ENCODE results near the gene MACROH2A1. TPM values are rescaled to one million over a fixed set of nuclear protein-coding genes. Genes with fewer than 3 reads are reported as not detected.

MACROH2A1 gene
- total RNA-seq, 1 donor from 2014 or later, result 179 TPM

- DNase-seq, result peak; percentile 55
- no peak overlapping the region for H3K27ac ChIP-seq
- H3K4me1 ChIP-seq, result peaks cover 28% of the 10 kb centered on the region
- intact Hi-C loops (cut with DNase I), result no loop called here
- no peaks in the 10 kb centered on the region for H3K36me3 ChIP-seq
- peaks cover 7% of the 10 kb centered on the region for H3K27me3 ChIP-seq
- H3K9me3 ChIP-seq, result no peaks in the 10 kb centered on the region
- H3K4me3 ChIP-seq, result no peak overlapping the region
- no peak for ATAC-seq
- TF ChIP-seq, protein P1, sequence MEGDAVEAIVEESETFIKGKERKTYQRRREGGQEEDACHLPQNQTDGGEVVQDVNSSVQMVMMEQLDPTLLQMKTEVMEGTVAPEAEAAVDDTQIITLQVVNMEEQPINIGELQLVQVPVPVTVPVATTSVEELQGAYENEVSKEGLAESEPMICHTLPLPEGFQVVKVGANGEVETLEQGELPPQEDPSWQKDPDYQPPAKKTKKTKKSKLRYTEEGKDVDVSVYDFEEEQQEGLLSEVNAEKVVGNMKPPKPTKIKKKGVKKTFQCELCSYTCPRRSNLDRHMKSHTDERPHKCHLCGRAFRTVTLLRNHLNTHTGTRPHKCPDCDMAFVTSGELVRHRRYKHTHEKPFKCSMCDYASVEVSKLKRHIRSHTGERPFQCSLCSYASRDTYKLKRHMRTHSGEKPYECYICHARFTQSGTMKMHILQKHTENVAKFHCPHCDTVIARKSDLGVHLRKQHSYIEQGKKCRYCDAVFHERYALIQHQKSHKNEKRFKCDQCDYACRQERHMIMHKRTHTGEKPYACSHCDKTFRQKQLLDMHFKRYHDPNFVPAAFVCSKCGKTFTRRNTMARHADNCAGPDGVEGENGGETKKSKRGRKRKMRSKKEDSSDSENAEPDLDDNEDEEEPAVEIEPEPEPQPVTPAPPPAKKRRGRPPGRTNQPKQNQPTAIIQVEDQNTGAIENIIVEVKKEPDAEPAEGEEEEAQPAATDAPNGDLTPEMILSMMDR (IDR thresholded peaks at IDR 0.05), result no peak
These were observed 46.4 kb upstream of the MACROH2A1 start for GRCh38 chr5:135445306-135445985.

DNA sequence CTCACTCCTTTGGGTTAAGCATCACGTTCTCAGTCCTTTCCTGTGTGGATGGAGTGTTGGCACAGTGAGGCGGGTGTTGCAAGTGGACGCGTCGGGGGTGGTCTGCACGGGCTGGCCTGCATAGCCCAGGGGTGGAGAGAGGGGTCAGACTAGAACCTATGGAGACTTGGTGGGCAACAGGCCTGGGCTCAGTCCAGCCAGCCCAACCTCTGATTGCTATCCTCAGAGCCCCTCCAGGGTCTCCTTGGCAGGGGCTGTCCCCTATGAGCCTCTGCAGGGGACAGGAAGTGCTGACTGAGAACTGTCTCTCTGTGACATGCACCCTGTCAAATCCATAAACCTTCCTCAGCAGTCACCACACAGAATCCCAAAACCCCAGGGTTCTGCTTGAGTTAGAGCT lies 45.9 kb upstream of the MACROH2A1 start:
- TF ChIP-seq, protein P1 (IDR thresholded peaks at IDR 0.05), result no peak

DNA sequence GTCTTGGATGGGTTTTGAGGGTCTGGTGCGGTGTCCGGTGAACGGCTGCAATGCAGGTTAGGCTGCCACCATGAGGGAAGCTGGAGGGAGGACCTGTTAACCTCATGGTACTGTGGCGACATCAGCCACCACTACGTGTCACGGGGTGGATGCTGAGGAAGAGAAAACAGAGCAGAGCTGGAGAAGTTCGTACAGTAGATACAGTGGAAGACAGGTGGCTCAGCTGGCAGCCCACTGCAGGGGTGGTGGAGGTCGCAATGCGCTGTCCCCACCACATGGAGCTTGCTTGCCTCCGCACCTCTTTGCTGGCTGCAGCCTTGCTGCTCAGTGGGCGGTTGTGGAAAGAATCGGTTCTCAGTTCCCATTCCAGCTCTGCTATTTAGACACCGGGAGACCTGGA lies 45.3 kb upstream of the MACROH2A1 start:
- Histone ChIP-seq H3K9me3 (no peaks in the 10 kb centered on the region), H3K27me3 (peaks cover 3% of the 10 kb centered on the region), H3K4me1 (peaks cover 29% of the 10 kb centered on the region), H3K27ac (no peak overlapping the region), H3K4me3 (no peak overlapping the region), H3K36me3 (no peaks in the 10 kb centered on the region)
- intact Hi-C loops (cut with DNase I), result no loop called here
- ATAC-seq (peak; percentile 6), DNase-seq (peak; percentile 61)
- TF ChIP-seq, protein P1 (IDR thresholded peaks at IDR 0.05), result no peak

More for the DNA sequence above, 45.9 kb upstream of the MACROH2A1 start:
- H3K27me3 ChIP-seq, result peaks cover 7% of the 10 kb centered on the region
- H3K9me3 ChIP-seq, result no peaks in the 10 kb centered on the region
- no peak overlapping the region for H3K27ac ChIP-seq
- DNase-seq (peak; percentile 36), ATAC-seq (no peak)
- peaks cover 29% of the 10 kb centered on the region for H3K4me1 ChIP-seq
- no peaks in the 10 kb centered on the region for H3K36me3 ChIP-seq
- H3K4me3 ChIP-seq, result no peak overlapping the region
- intact Hi-C loops (cut with DNase I), result no loop called here

DNA sequence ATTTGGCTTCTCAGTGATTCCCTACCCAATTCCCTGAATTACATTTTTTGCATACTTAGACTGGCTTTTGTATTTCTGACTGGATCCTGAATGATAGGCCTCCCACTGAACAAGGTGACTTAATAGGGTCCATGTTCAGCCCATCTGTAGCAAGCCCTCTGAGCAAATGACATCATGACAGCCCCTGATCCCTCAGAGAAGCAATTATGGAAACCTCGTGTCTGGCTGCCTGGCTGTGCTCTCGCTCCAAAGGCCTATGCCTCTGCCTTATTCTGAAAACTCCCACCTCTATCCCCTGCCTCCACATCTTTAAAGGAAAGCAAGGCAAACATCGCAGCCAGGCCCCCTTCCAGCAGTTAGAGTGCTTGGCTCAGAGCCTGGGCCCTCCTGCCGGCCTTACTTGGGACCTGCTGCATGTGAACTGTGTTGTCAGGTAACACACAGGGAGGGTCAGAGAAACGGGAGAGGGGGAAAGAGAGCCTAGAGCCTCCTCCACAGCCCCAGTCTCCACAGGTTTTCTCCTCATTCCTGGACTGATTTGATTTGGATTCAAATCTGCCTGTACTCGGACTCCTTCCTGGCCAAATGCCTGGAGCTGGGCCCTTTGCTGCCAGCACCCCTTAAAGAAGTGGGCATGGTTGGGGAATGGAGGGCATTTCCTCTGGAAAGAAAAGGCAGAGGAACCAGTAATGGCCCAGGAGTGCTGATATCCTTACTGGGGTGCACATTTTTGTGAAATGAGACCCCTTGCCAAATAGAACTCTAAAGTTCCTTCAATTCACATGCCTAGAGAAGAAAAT lies 44.3 kb upstream of the MACROH2A1 start:
- intact Hi-C loops (cut with DNase I), result no loop called here
- DNase-seq (peak; percentile 36), ATAC-seq (no peak)
- Histone ChIP-seq H3K27me3 (no peaks in the 10 kb centered on the region), H3K27ac (peak overlapping the region; percentile 60), H3K36me3 (no peaks in the 10 kb centered on the region), H3K4me3 (no peak overlapping the region), H3K9me3 (no peaks in the 10 kb centered on the region), H3K4me1 (peaks cover 35% of the 10 kb centered on the region)
- TF ChIP-seq, protein P1 (IDR thresholded peaks at IDR 0.05), result no peak

DNA sequence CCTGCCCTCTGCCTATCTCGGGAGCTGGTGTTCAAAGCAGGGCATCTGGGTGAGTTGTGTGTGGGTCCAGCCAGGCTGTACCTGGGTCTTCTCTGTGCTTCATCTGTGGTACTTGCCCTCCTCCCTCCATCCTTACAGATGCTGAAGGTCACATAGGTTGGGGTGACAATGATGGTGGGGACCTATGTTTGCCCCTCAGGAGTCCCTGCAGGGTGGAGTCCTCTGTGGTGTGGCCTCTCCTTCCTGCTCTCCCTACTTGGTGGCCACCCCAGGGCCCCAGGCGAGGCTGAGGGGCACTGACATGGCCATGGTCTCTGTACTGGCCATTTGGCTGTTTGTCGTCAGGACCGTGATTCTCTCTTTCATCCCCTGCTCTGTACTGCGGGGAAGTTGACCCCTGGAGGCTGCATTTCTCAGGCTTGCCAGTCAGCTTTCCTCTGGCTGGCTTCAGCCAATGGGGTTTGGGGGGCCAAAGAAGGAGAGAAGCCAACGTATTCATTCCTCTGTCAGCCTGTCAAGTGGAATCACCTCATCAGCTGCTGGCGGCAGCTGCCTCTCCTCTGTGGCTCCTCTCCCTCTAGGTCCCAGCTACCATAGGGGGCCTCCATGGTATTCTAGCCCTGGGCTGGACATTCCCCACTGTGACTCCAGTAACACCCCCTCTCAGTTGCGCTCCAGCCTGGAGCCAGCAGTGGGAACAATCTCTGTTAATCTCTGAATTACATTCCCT lies 43.6 kb upstream of the MACROH2A1 start:
- DNase-seq (peak; percentile 52), ATAC-seq (peak; percentile 33)
- Histone ChIP-seq H3K4me3 (no peak overlapping the region), H3K4me1 (peaks cover 42% of the 10 kb centered on the region), H3K27ac (peak overlapping the region; percentile 47), H3K36me3 (no peaks in the 10 kb centered on the region), H3K9me3 (no peaks in the 10 kb centered on the region), H3K27me3 (no peaks in the 10 kb centered on the region)
- intact Hi-C loops (cut with DNase I), result no loop called here
- TF ChIP-seq, protein P1 (IDR thresholded peaks at IDR 0.05), result no peak
